Astrocyte (in vitro differentiated cells and primary cell): Measurements from ENCODE around the gene MSX1.

Experiments used
- CTCF ChIP-seq: IDR thresholded peaks from 2 replicates; pipeline ENCODE4 v1.5.1; 2011; ENCODE audit warnings: low read depth, mild to moderate bottlenecking, inconsistent platforms, low read length, moderate library complexity; ENCODE audit not compliant: insufficient read depth
- EZH2 ChIP-seq: IDR thresholded peaks from 2 replicates; pipeline ENCODE4 v1.6.1; 2012; ENCODE audit warnings: mild to moderate bottlenecking, low read length, inconsistent platforms; ENCODE audit not compliant: insufficient read depth

- no peak for TF ChIP-seq CTCF
- no peak for TF ChIP-seq EZH2
Measured at GRCh38 chr4:4865705-4866123, 6.2 kb downstream of the MSX1 start.
